NCI-H2107 treated with DMSO at 0.1 percent for 48 hours (cell line): ENCODE measurements around the gene CCDC157.
A peak's percentile ranks its signal among the peaks of the same experiment; 100 is the strongest.

Source experiments
- DNase-seq: peaks from one replicate; lab custom pipeline; 2025; ENCODE audit not compliant: unreplicated experiment; lab: John Stamatoyannopoulos, UW

CCDC157 gene

GRCh38 chr22:30351226-30351625, 5.6 kb upstream of the CCDC157 start:
- no peak for DNase-seq

- no peak for DNase-seq
Measured at GRCh38 chr22:30354644-30355043, 2.2 kb upstream of the CCDC157 start.

- no peak for DNase-seq
Measured at GRCh38 chr22:30357236-30357570, 396 bp downstream of the CCDC157 start.

GRCh38 chr22:30357650-30358215, 926 bp downstream of the CCDC157 start:
- DNase-seq = no peak

GRCh38 chr22:30358541-30358940, 1.7 kb downstream of the CCDC157 start:
- DNase-seq = no peak

GRCh38 chr22:30361916-30362650, 5.3 kb downstream of the CCDC157 start:
- DNase-seq = no peak

- DNase-seq = peak; percentile 2
Measured at GRCh38 chr22:30362651-30363281, 6.0 kb downstream of the CCDC157 start.

- no peak for DNase-seq
Measured at GRCh38 chr22:30365891-30366290, 9.1 kb downstream of the CCDC157 start.

GRCh38 chr22:30368420-30368819, 11.6 kb downstream of the CCDC157 start:
- DNase-seq = no peak

GRCh38 chr22:30370641-30371230, 13.9 kb downstream of the CCDC157 start:
- no peak for DNase-seq

- DNase-seq = no peak
Measured at GRCh38 chr22:30371321-30371720, 14.5 kb downstream of the CCDC157 start.

GRCh38 chr22:30371981-30372380, 15.2 kb downstream of the CCDC157 start:
- DNase-seq = no peak

- no peak for DNase-seq
Measured at GRCh38 chr22:30372915-30373314, 16.1 kb downstream of the CCDC157 start.

- DNase-seq = no peak
Measured at GRCh38 chr22:30373331-30374325, 16.8 kb downstream of the CCDC157 start.

- no peak for DNase-seq
Measured at GRCh38 chr22:30375312-30375849, 18.6 kb downstream of the CCDC157 start.

GRCh38 chr22:30380011-30380410, 23.2 kb downstream of the CCDC157 start:
- no peak for DNase-seq

GRCh38 chr22:30381264-30381663, 24.5 kb downstream of the CCDC157 start:
- no peak for DNase-seq

- DNase-seq = no peak
Measured at GRCh38 chr22:30382340-30382739, 25.5 kb downstream of the CCDC157 start.

GRCh38 chr22:30383061-30383460, 26.3 kb downstream of the CCDC157 start:
- DNase-seq = no peak

- DNase-seq = no peak
Measured at GRCh38 chr22:30385942-30386341, 29.1 kb downstream of the CCDC157 start.

GRCh38 chr22:30386608-30386959, 29.8 kb downstream of the CCDC157 start:
- DNase-seq = no peak
